K562 (cell line): ENCODE results near the gene EXOC3. TPM values are rescaled to one million over a fixed set of nuclear protein-coding genes. Genes with fewer than 3 reads are reported as not detected.
A peak's percentile ranks its signal among the peaks of the same experiment; 100 is the strongest.

ENCODE experiments used
- ELF1 ChIP-seq: fragments of 200-800 bp; sonication (Bioruptor generic); IDR thresholded peaks from 2 replicates; pipeline ENCODE4 v1.6.1; 2016; ENCODE audit warnings: missing genetic modification characterization, missing compliant biosample characterization
- ETV6 ChIP-seq, 3 experiments: fragments of 150-350 bp in 1 of 3; sonication (generic) in 1 of 3; formaldehyde crosslinking in 1 of 3; IDR thresholded peaks; 2 replicates each; pipeline versions ENCODE4 v1.6.1 to v1.8.0; 2014 to 2022; ENCODE audit warnings: borderline replicate concordance in 2 of 3, low read depth in 2 of 3, antibody characterized with exemption in 1 of 3, low read length in 1 of 3, mild to moderate bottlenecking in 1 of 3, missing genetic modification reagents in 1 of 3
- GATA2 ChIP-seq: sonication (generic); formaldehyde crosslinking; IDR thresholded peaks from 2 replicates; pipeline ENCODE4 v1.4.0; 2020; ENCODE audit warnings: mild to moderate bottlenecking, missing genetic modification reagents
- GTF2A2 ChIP-seq: IDR thresholded peaks from 2 replicates; pipeline ENCODE4 v1.6.1; 2016; ENCODE audit warnings: mild to moderate bottlenecking, missing genetic modification characterization, missing compliant biosample characterization
- HDGF ChIP-seq: fragments of 450-650 bp; IDR thresholded peaks from 2 replicates; pipeline ENCODE4 v1.6.1; 2016
- PHB ChIP-seq: fragments of 250-450 bp; sonication (Bioruptor Pico); IDR thresholded peaks from 2 replicates; pipeline ENCODE4 v1.5.0; 2021
- PHF8 ChIP-seq: fragments of 200-600 bp; sonication (generic); IDR thresholded peaks from 2 replicates; pipeline ENCODE4 v1.6.1; 2012; ENCODE audit warnings: mixed run types, mild to moderate bottlenecking, inconsistent platforms, low read length, moderate library complexity, borderline replicate concordance
- SIN3B ChIP-seq: fragments of 450-650 bp; IDR thresholded peaks from 2 replicates; pipeline ENCODE4 v1.6.1; 2017; ENCODE audit warnings: low read depth, mild to moderate bottlenecking, moderate library complexity
- SMAD1 ChIP-seq: fragments of 150-350 bp; IDR thresholded peaks from 2 replicates; pipeline ENCODE4 v1.6.1; 2014; ENCODE audit warnings: low read length, low read depth; ENCODE audit not compliant: partially characterized antibody
- XRCC5 ChIP-seq: fragments of 200-400 bp; formaldehyde crosslinking; IDR thresholded peaks from 2 replicates; pipeline ENCODE4 v1.6.1; 2017; ENCODE audit warnings: low read depth, mild to moderate bottlenecking, low read length
- ZBTB7A ChIP-seq: IDR thresholded peaks from 2 replicates; pipeline ENCODE4 v1.6.1; 2011; ENCODE audit warnings: low read depth, mild to moderate bottlenecking, low read length, moderate library complexity, borderline replicate concordance; ENCODE audit not compliant: control insufficient read depth
- ZNF668 ChIP-seq: fragments of 250-450 bp; sonication (Bioruptor Pico); IDR thresholded peaks from 2 replicates; pipeline ENCODE4 v1.8.0; 2022; ENCODE audit warnings: mild to moderate bottlenecking, inconsistent platforms
- polyA plus RNA-seq, 8 experiments: library from polyadenylated mRNA; depleted of rRNA in 4 of 8; stranded (reverse) in 5 of 8; unstranded in 3 of 8; fragments of >200 nt; fragmentation: Nextera tagmentation in 2 of 8; fragmentation: Illumina TruSeq in 1 of 8; extraction: Ambion mirVana in 2 of 8; extraction: Trizol in 1 of 8; gene quantifications; 2 replicates each; pipeline versions ENCODE4 v1.2.1 to v1.2.3, GENCODE V29; 2011 to 2014; ENCODE audit warnings: inconsistent platforms in 1 of 8, missing spikeins in 1 of 8
- total RNA-seq, 7 experiments: library from RNA; depleted of rRNA in 6 of 7; stranded (reverse); fragments of >200 nt in 6 of 7; fragmentation: Illumina TruSeq in 2 of 7; extraction: Trizol in 2 of 7; gene quantifications; 2 replicates each; pipeline versions ENCODE4 v1.2.1 to v1.2.3, GENCODE V29; 2011 to 2021; ENCODE audit warnings: low replicate concordance in 1 of 7
- TF ChIP-seq, protein P1 (sequence below): IDR thresholded peaks from 2 replicates; pipeline ENCODE4 v1.6.1; 2014; ENCODE audit warnings: antibody characterized with exemption
- TF ChIP-seq, protein P2 (sequence below): fragments of 450-650 bp; formaldehyde crosslinking; IDR thresholded peaks from 2 replicates; pipeline ENCODE4 v1.4.0; 2022; ENCODE audit warnings: missing genetic modification characterization
- TF ChIP-seq, protein P3 (sequence below): sonication (generic); formaldehyde crosslinking; IDR thresholded peaks from 2 replicates; pipeline ENCODE4 v1.8.1; 2022; ENCODE audit warnings: missing genetic modification reagents
- TF ChIP-seq, protein P4 (sequence below): fragments of 450-650 bp; IDR thresholded peaks from 2 replicates; pipeline ENCODE4 v1.6.1; 2018; ENCODE audit not compliant: partially characterized antibody
- TF ChIP-seq, protein P5 (sequence below): fragments of 450-650 bp; formaldehyde crosslinking; IDR thresholded peaks from 2 replicates; pipeline ENCODE4 v1.4.0; 2022; ENCODE audit warnings: missing genetic modification characterization

EXOC3 gene
- total and polyA plus RNA-seq, 9 of the 15 experiments (the other 6 are each of a cell fraction or from before 2014, with no cell fraction given): 1.4 to 41.9 (median 22.4) TPM

DNA sequence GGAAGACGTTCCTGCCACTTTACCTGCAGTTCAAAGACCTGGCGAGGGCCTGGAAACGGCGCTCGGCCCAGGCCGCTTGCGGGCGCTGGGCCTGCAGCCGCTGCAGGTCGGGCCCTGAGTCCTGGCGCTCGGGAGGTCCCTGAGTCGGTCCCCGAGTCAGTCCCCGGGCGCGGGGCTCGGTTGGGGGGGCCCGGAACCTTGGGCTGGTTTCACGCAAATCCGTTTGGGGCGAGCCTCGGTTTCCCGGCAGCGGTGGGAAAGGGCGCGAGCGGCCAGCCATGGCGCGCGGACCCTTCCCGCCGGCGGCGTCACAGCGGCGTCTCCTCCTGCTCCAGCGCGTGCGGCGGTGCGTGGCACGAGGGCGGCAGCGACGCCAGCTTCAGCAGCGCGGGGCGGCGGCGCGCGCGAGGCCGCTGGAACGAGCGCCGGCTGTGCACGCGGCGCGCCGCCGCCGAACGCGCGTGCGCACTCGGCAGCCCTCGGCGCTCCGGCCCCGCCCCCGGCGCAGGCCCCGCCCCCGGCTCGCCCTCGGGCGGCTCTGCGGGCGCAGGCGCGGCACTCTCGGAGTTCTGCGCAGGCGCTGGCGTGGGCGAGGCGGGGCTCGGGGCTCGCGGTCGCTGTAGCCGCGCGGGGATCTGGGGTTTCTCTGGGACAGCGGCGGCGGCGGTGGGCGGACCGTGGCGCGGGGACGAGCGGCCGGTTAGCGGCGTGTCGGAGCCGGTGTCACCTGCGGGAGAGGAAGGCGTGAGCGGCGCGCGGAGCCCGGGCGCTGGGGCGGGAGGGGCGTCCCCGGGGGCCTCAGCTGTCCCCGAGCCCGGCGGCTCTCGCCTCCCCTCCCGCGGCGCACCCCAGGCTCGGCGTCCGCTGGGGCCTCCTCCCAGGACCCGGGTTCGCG is 29.9 kb downstream of the EXOC3 start (continued):
- TF ChIP-seq, protein P1, sequence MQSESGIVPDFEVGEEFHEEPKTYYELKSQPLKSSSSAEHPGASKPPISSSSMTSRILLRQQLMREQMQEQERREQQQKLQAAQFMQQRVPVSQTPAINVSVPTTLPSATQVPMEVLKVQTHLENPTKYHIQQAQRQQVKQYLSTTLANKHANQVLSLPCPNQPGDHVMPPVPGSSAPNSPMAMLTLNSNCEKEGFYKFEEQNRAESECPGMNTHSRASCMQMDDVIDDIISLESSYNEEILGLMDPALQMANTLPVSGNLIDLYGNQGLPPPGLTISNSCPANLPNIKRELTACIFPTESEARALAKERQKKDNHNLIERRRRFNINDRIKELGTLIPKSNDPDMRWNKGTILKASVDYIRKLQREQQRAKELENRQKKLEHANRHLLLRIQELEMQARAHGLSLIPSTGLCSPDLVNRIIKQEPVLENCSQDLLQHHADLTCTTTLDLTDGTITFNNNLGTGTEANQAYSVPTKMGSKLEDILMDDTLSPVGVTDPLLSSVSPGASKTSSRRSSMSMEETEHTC: no peak
- TF ChIP-seq, protein P2, sequence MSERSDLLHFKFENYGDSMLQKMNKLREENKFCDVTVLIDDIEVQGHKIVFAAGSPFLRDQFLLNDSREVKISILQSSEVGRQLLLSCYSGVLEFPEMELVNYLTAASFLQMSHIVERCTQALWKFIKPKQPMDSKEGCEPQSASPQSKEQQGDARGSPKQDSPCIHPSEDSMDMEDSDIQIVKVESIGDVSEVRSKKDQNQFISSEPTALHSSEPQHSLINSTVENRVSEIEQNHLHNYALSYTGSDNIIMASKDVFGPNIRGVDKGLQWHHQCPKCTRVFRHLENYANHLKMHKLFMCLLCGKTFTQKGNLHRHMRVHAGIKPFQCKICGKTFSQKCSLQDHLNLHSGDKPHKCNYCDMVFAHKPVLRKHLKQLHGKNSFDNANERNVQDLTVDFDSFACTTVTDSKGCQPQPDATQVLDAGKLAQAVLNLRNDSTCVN: peak; percentile 37; the same call in 1 of the 2 replicates
- TF ChIP-seq ELF1 (tag) (no peak), PHB (CRISPR knock-in tag) (no peak), XRCC5 (0 out of 2 replicates have a peak, but pooled peaks have one; percentile 50), ZBTB7A (peak; percentile 86; the same call in 1 of the 2 replicates), GTF2A2 (0 out of 2 replicates have a peak, but pooled peaks have one; percentile 37), ZNF668 (peak; percentile 68), SMAD1 (no peak), PHF8 (peak; percentile 94; the same call in 1 of the 2 replicates), HDGF (no peak), ETV6 (IDR thresholded peaks at IDR 0.05; ENCODE audit: borderline replicate concordance in 1 of 2, low read depth in 2 of 2, low read length in 1 of 2) (no peak), ETV6 (CRISPR knock-in tag; IDR thresholded peaks at IDR 0.05; ENCODE audit: borderline replicate concordance) (peak; percentile 72; the same call in 1 of the 2 replicates), GATA2 (CRISPR knock-in tag) (no peak), SIN3B (peak; percentile 36; the same call in 1 of the 2 replicates)
- TF ChIP-seq, protein P3, sequence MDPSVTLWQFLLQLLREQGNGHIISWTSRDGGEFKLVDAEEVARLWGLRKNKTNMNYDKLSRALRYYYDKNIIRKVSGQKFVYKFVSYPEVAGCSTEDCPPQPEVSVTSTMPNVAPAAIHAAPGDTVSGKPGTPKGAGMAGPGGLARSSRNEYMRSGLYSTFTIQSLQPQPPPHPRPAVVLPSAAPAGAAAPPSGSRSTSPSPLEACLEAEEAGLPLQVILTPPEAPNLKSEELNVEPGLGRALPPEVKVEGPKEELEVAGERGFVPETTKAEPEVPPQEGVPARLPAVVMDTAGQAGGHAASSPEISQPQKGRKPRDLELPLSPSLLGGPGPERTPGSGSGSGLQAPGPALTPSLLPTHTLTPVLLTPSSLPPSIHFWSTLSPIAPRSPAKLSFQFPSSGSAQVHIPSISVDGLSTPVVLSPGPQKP (CRISPR knock-in tag): no peak
- TF ChIP-seq, protein P4, sequence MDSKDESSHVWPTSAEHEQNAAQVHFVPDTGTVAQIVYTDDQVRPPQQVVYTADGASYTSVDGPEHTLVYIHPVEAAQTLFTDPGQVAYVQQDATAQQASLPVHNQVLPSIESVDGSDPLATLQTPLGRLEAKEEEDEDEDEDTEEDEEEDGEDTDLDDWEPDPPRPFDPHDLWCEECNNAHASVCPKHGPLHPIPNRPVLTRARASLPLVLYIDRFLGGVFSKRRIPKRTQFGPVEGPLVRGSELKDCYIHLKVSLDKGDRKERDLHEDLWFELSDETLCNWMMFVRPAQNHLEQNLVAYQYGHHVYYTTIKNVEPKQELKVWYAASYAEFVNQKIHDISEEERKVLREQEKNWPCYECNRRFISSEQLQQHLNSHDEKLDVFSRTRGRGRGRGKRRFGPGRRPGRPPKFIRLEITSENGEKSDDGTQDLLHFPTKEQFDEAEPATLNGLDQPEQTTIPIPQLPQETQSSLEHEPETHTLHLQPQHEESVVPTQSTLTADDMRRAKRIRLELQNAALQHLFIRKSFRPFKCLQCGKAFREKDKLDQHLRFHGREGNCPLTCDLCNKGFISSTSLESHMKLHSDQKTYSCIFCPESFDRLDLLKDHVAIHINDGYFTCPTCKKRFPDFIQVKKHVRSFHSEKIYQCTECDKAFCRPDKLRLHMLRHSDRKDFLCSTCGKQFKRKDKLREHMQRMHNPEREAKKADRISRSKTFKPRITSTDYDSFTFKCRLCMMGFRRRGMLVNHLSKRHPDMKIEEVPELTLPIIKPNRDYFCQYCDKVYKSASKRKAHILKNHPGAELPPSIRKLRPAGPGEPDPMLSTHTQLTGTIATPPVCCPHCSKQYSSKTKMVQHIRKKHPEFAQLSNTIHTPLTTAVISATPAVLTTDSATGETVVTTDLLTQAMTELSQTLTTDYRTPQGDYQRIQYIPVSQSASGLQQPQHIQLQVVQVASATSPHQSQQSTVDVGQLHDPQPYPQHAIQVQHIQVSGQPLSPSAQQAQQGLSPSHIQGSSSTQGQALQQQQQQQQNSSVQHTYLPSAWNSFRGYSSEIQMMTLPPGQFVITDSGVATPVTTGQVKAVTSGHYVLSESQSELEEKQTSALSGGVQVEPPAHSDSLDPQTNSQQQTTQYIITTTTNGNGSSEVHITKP: no peak
- TF ChIP-seq, protein P5, sequence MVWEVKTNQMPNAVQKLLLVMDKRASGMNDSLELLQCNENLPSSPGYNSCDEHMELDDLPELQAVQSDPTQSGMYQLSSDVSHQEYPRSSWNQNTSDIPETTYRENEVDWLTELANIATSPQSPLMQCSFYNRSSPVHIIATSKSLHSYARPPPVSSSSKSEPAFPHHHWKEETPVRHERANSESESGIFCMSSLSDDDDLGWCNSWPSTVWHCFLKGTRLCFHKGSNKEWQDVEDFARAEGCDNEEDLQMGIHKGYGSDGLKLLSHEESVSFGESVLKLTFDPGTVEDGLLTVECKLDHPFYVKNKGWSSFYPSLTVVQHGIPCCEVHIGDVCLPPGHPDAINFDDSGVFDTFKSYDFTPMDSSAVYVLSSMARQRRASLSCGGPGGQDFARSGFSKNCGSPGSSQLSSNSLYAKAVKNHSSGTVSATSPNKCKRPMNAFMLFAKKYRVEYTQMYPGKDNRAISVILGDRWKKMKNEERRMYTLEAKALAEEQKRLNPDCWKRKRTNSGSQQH (CRISPR knock-in tag): no peak
